KOPT-K1 (cell line): ENCODE measurements around the gene MRPL28.
"Not testable (repeated sequence)": the region's sequence is repeated elsewhere in the genome, so short reads cannot be mapped to it uniquely, and the experiment has no call there.

Source experiments
- H3K27ac ChIP-seq: fragments of 200-600 bp; sonication (generic); 2 replicates; pipeline ENCODE4 v1.5.1; 2016; ENCODE audit warnings: antibody characterized with exemption, mild to moderate bottlenecking, low read depth, low read length; ENCODE audit not compliant: poor library complexity, severe bottlenecking
- H3K36me3 ChIP-seq: fragments of 200-600 bp; sonication (generic); 2 replicates; pipeline ENCODE4 v1.5.1; 2017; ENCODE audit warnings: antibody characterized with exemption, mild to moderate bottlenecking, low read length, moderate library complexity; ENCODE audit not compliant: insufficient read depth
- H3K9me3 ChIP-seq: fragments of 200-600 bp; sonication (generic); 2 replicates; pipeline ENCODE4 v1.5.1; 2017; ENCODE audit warnings: antibody characterized with exemption, low read length, mild to moderate bottlenecking; ENCODE audit not compliant: insufficient read depth, poor library complexity, severe bottlenecking

The MRPL28 gene

GRCh38 chr16:334164-334832 is 36.0 kb downstream of the MRPL28 start:
- H3K36me3 ChIP-seq, H3K9me3 ChIP-seq, H3K27ac ChIP-seq: not testable (repeated sequence)

GRCh38 chr16:333406-334094 is 36.8 kb downstream of the MRPL28 start:
- H3K27ac ChIP-seq: no peak overlapping the region
- H3K9me3 ChIP-seq: no peaks in the 10 kb centered on the region
- H3K36me3 ChIP-seq: no peaks in the 10 kb centered on the region

GRCh38 chr16:331181-331814 is 39.0 kb downstream of the MRPL28 start:
- not testable (repeated sequence) for H3K27ac ChIP-seq, H3K9me3 ChIP-seq, H3K36me3 ChIP-seq

- H3K9me3 ChIP-seq: no peaks in the 10 kb centered on the region
- H3K36me3 ChIP-seq: no peaks in the 10 kb centered on the region
- no peak overlapping the region for H3K27ac ChIP-seq
These were observed 39.6 kb downstream of the MRPL28 start for GRCh38 chr16:330741-331140.

GRCh38 chr16:325375-326145 is 44.8 kb downstream of the MRPL28 start:
- Histone ChIP-seq H3K9me3 (no peaks in the 10 kb centered on the region), H3K36me3 (no peaks in the 10 kb centered on the region), H3K27ac (no peak overlapping the region)

GRCh38 chr16:324451-325334 is 45.6 kb downstream of the MRPL28 start:
- H3K27ac ChIP-seq: no peak overlapping the region
- H3K9me3 ChIP-seq: no peaks in the 10 kb centered on the region
- no peaks in the 10 kb centered on the region for H3K36me3 ChIP-seq

- Histone ChIP-seq H3K36me3 (peaks cover 3% of the 10 kb centered on the region; the same call in 1 of the 2 replicates), H3K27ac (no peak overlapping the region), H3K9me3 (no peaks in the 10 kb centered on the region)
These were observed 46.2 kb downstream of the MRPL28 start for GRCh38 chr16:324201-324450.

GRCh38 chr16:322476-323143 is 47.7 kb downstream of the MRPL28 start:
- Histone ChIP-seq H3K36me3 (peaks cover 10% of the 10 kb centered on the region), H3K27ac (no peak overlapping the region)

GRCh38 chr16:321532-321931 is 48.8 kb downstream of the MRPL28 start:
- peaks cover 10% of the 10 kb centered on the region for H3K36me3 ChIP-seq

More at GRCh38 chr16:322476-323143, 47.7 kb downstream of the MRPL28 start:
- no peaks in the 10 kb centered on the region for H3K9me3 ChIP-seq

GRCh38 chr16:320206-320605 is 50.1 kb downstream of the MRPL28 start:
- H3K36me3 ChIP-seq: peaks cover 10% of the 10 kb centered on the region

More at GRCh38 chr16:321532-321931, 48.8 kb downstream of the MRPL28 start:
- no peak overlapping the region for H3K27ac ChIP-seq
- H3K9me3 ChIP-seq: no peaks in the 10 kb centered on the region

GRCh38 chr16:318628-319027 is 51.7 kb downstream of the MRPL28 start:
- Histone ChIP-seq H3K27ac (no peak overlapping the region), H3K36me3 (peaks cover 19% of the 10 kb centered on the region), H3K9me3 (no peaks in the 10 kb centered on the region)

More at GRCh38 chr16:320206-320605, 50.1 kb downstream of the MRPL28 start:
- Histone ChIP-seq H3K9me3 (no peaks in the 10 kb centered on the region), H3K27ac (no peak overlapping the region)

- H3K27ac ChIP-seq: no peak overlapping the region
- peaks cover 28% of the 10 kb centered on the region for H3K36me3 ChIP-seq
- no peaks in the 10 kb centered on the region for H3K9me3 ChIP-seq
These were observed 52.8 kb downstream of the MRPL28 start for GRCh38 chr16:317583-317982.
